Lower leg skin (tissue), 4 donors: ENCODE measurements around the gene RBM20. TPM values are rescaled to one million over a fixed set of nuclear protein-coding genes. Genes with fewer than 3 reads are reported as not detected.

Experiments
- DNase-seq, 2 donors: peaks; one replicate each; pipeline ENCODE4 v3.0.0-alpha.2; 2019; ENCODE audit warnings: low spot score in 2 of 2
- H3K4me3 ChIP-seq: fragments of 200-600 bp; sonication (generic); 2 replicates; pipeline ENCODE4 v1.5.1; 2017; ENCODE audit warnings: mild to moderate bottlenecking, low read depth; ENCODE audit not compliant: poor library complexity, severe bottlenecking
- POLR2A ChIP-seq, 2 donors: fragments of 450-650 bp; IDR thresholded peaks; one replicate each; pipeline ENCODE4 v1.6.1; 2016 to 2017; ENCODE audit warnings: antibody characterized with exemption in 2 of 2, mild to moderate bottlenecking in 1 of 2, moderate library complexity in 1 of 2
- WGBS, 2 donors: methylation state at CpG; one replicate each; pipeline ENCODE4 v1.1.5; 2018; 5-methylcytosine and 5-hydroxymethylcytosine counted together
- intact Hi-C: fragments of 100-400 bp; cut with DNase I; formaldehyde crosslinking; loops from one replicate; pipeline ENCODE4 v1.15.0; 2023; ENCODE audit warnings: low total_unique reads
- total RNA-seq, 4 donors: library from RNA; depleted of rRNA; stranded (reverse); fragments of >200 nt; gene quantifications; one replicate each; pipeline ENCODE4 v1.1.0, GENCODE V29; 2016
- TF ChIP-seq, protein P1 (sequence below), 3 donors: fragments of 450-650 bp; IDR thresholded peaks; one replicate each; pipeline ENCODE4 v1.5.1; 2016; ENCODE audit warnings: antibody characterized with exemption in 3 of 3, mild to moderate bottlenecking in 3 of 3, moderate library complexity in 2 of 3

The RBM20 gene
- total RNA-seq, 4 donors from 2014 or later = 0.66 to 6.2 (median 3.5) TPM

DNA sequence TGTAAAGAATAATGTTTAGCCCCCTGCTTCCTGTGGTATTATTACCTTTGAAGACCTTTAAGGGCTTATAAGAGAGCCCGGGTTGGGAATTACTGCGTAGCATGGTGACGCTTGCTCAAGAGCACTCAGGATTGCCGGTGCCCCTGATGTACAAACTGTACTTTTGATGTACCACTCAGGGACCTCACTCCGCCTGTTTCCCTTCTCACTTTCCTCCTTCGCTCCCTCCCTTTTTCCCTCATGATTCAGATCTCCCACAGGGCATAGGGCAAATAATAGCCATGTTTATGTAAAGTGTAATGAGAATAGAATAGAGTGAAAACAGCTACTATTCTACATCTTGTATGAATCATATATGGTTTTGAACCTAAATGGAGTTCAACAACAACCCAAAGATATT is 149.8 kb downstream of the RBM20 start:
- intact Hi-C loops = no loop called here
- no peak overlapping the region for H3K4me3 ChIP-seq
- WGBS, 2 donors = 80 to 84% methylated on average over 6 of the region's 6 CpGs
- TF ChIP-seq, protein P1, sequence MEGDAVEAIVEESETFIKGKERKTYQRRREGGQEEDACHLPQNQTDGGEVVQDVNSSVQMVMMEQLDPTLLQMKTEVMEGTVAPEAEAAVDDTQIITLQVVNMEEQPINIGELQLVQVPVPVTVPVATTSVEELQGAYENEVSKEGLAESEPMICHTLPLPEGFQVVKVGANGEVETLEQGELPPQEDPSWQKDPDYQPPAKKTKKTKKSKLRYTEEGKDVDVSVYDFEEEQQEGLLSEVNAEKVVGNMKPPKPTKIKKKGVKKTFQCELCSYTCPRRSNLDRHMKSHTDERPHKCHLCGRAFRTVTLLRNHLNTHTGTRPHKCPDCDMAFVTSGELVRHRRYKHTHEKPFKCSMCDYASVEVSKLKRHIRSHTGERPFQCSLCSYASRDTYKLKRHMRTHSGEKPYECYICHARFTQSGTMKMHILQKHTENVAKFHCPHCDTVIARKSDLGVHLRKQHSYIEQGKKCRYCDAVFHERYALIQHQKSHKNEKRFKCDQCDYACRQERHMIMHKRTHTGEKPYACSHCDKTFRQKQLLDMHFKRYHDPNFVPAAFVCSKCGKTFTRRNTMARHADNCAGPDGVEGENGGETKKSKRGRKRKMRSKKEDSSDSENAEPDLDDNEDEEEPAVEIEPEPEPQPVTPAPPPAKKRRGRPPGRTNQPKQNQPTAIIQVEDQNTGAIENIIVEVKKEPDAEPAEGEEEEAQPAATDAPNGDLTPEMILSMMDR (IDR thresholded peaks at IDR 0.05) = no peak
- no peak for TF ChIP-seq POLR2A (IDR thresholded peaks at IDR 0.05)
- DNase-seq = peak in 1 of 2 donors; percentile 48

DNA sequence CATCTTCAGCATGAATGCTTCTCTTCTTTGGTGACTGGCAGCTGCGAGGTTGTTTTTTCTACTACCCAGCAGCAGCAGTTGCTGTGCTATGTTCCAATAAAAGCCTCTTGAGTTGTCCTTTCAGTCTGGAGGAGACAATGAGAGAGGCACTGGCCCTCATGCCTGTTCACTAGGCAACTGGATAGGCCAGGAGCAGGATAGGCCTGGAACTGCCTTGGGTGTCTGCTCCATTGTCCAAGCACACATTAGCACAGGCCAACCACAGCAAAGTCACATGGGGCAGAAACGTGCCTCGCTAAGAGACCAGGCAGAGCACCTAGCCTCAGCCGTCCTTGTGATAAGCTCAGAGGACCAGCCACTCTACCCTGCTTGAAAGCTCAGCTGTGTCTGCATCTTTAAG is 150.7 kb downstream of the RBM20 start:
- 80 to 90% methylated on average over 4 of the region's 4 CpGs for WGBS, 2 donors
- DNase-seq = no peak
- intact Hi-C loops = no loop called here
- no peak overlapping the region for H3K4me3 ChIP-seq
- TF ChIP-seq, protein P1 (IDR thresholded peaks at IDR 0.05) = no peak
- TF ChIP-seq POLR2A (IDR thresholded peaks at IDR 0.05) = no peak

DNA sequence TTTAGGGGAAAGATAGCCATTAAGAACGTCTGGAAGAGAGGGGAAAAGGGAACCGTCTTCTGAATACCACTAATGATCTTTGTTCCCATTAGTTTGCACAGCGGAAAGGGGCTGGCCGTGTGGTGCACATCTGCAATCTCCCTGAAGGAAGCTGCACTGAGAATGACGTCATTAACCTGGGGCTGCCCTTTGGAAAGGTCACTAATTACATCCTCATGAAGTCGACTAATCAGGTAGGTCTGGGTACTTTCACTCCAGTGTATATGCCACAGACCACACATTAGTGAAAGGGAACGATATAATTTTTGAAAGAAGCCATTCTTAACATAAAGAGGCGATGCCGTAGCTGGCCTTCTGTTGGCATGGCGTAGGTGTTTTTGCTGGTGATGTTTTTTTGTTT is 153.3 kb downstream of the RBM20 start:
- no peak for DNase-seq
- intact Hi-C loops = no loop called here
- TF ChIP-seq, protein P1 (IDR thresholded peaks at IDR 0.05) = no peak
- TF ChIP-seq POLR2A (IDR thresholded peaks at IDR 0.05) = no peak
- no peak overlapping the region for H3K4me3 ChIP-seq
- 81 to 83% methylated on average over 10 of the region's 10 CpGs for WGBS, 2 donors

DNA sequence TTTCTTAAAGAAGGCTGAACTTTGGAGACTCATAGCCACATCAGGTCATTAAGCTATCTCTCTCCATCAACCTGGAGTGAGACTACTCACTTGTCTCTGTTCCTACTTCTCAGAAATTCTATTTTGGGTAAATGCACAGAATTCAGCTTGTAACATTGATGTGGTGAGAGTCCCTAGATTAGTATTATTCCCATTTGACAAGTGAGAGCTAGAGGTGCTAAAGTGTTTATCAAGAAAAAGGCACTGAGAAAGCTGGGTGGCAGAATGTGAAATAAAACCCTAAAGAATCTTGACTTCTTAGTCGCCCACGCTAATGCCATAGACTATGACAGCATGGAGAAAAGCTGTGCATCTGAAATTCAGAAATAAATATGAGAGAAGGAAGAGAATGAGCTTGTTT is 154.2 kb downstream of the RBM20 start:
- no peak for TF ChIP-seq POLR2A (IDR thresholded peaks at IDR 0.05)
- TF ChIP-seq, protein P1 (IDR thresholded peaks at IDR 0.05) = no peak
- no peak for DNase-seq
- intact Hi-C loops = no loop called here
- no peak overlapping the region for H3K4me3 ChIP-seq
- 95 to 97% methylated on average over 2 of the region's 2 CpGs for WGBS, 2 donors

DNA sequence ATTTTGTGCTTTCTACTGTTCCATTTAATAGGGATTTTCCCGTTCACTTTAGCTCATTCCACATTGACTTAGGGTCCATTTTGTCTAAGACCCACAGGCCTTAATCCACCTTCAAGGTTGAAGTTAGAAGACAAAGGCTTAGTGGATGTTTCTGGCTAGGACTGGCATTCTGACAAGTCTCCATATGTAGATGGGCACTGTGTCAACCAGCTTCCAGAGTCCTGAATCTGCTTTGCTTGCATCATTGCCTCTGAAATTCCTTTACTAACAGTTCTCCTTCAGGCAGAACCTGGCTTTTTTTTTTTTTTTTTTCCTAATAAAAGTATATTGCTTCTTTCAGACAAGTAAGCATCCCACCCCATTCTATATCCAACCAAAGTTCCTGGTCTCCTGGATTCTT is 158.0 kb downstream of the RBM20 start:
- H3K4me3 ChIP-seq = no peak overlapping the region
- TF ChIP-seq, protein P1 (IDR thresholded peaks at IDR 0.05) = no peak
- no peak for TF ChIP-seq POLR2A (IDR thresholded peaks at IDR 0.05)
- no peak for DNase-seq
- WGBS, 2 donors = 89 to 97% methylated on average over 1 of the region's 1 CpG
- intact Hi-C loops = no loop called here

DNA sequence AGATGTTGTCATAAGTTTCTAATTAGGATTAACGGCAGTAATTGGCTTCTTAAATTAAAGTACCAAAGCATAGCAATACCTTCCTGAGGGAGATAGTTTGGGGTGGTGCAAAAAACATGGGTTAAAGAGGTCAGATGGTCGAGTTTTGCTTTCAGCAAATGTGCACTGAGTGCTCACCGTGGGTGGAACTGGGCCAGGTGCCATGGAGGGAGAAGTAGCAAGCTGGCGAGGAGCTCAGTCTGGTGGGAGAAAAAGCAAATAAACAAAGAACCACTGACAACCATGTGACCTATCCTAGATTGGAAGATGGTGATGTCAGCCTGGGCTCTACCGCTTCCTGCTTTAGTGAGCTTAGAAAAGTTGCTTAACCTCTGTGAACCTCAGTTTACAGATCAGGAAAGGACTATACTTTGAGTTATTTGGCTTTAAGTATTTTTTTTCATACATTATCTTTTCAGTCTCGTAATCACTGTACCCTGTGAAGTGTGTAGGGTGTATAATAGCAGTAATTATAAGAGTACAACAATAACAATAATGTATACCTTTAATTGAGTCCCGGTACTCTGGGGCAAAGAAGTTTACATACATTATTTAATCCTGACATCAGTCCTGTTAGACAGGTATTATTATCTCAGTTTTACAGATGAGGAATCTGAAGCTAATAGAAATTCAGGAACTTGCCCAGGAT is 158.6 kb downstream of the RBM20 start:
- no peak for TF ChIP-seq POLR2A (IDR thresholded peaks at IDR 0.05)
- TF ChIP-seq, protein P1 (IDR thresholded peaks at IDR 0.05) = no peak

More for the DNA sequence above, 158.6 kb downstream of the RBM20 start:
- 13 to 18% methylated on average over 7 of the region's 7 CpGs for WGBS, 2 donors
- peak; percentile 76 to 91 for DNase-seq
- intact Hi-C loops = no loop called here
- H3K4me3 ChIP-seq = no peak overlapping the region
